SK-N-SH treated with all-trans-retinoic acid at 6 μM for 48 hours (cell line): ENCODE measurements around the gene DHPS.

Experiments used
- ATAC-seq: fragments of 200-7000 bp; cut with Tn5 transposase; 3 replicates; pipeline ENCODE4 v1.9.1; 2020; ENCODE audit warnings: mild to moderate bottlenecking, moderate library complexity
- ARNTL ChIP-seq: fragments of 450-650 bp; formaldehyde crosslinking; IDR thresholded peaks from 2 replicates; pipeline ENCODE4 v1.5.0; 2020; ENCODE audit warnings: low read depth, mild to moderate bottlenecking, moderate library complexity, borderline replicate concordance
- BACH2 ChIP-seq: fragments of 250-450 bp; sonication (Bioruptor Pico); IDR thresholded peaks from 2 replicates; pipeline ENCODE4 v1.9.0; 2021; ENCODE audit warnings: mild to moderate bottlenecking, borderline replicate concordance
- CREB5 ChIP-seq: fragments of 250-450 bp; sonication (Bioruptor Pico); IDR thresholded peaks from 2 replicates; pipeline ENCODE4 v1.5.1; 2020; ENCODE audit warnings: low read depth, mild to moderate bottlenecking, moderate library complexity
- CSRNP3 ChIP-seq: fragments of 250-450 bp; sonication (Bioruptor Pico); IDR thresholded peaks from 2 replicates; pipeline ENCODE4 v1.5.1; 2021; ENCODE audit warnings: mild to moderate bottlenecking, moderate library complexity
- ESRRG ChIP-seq: fragments of 250-450 bp; sonication (Bioruptor Pico); IDR thresholded peaks from 2 replicates; pipeline ENCODE4 v1.6.1; 2021; ENCODE audit warnings: mild to moderate bottlenecking
- GLIS3 ChIP-seq: fragments of 250-450 bp; sonication (Bioruptor Pico); IDR thresholded peaks from 2 replicates; pipeline ENCODE4 v1.5.0; 2020; ENCODE audit warnings: mild to moderate bottlenecking, moderate library complexity
- OSR1 ChIP-seq: fragments of 250-450 bp; sonication (Bioruptor Pico); IDR thresholded peaks from 2 replicates; pipeline ENCODE4 v1.8.0; 2022; ENCODE audit warnings: moderate library complexity, mild to moderate bottlenecking, inconsistent platforms
- PATZ1 ChIP-seq: fragments of 250-450 bp; sonication (Bioruptor Pico); IDR thresholded peaks from 2 replicates; pipeline ENCODE4 v1.8.0; 2020; ENCODE audit warnings: mild to moderate bottlenecking, moderate library complexity, borderline replicate concordance
- POU6F1 ChIP-seq: fragments of 250-450 bp; sonication (Bioruptor Pico); IDR thresholded peaks from 2 replicates; pipeline ENCODE4 v1.8.0; 2021; ENCODE audit warnings: low read depth, mild to moderate bottlenecking, moderate library complexity, borderline replicate concordance
- PPARA ChIP-seq: fragments of 250-450 bp; sonication (Bioruptor Pico); IDR thresholded peaks from 2 replicates; pipeline ENCODE4 v1.5.0; 2020; ENCODE audit warnings: mild to moderate bottlenecking, borderline replicate concordance
- SNAI2 ChIP-seq: fragments of 250-450 bp; sonication (Bioruptor Pico); IDR thresholded peaks from 2 replicates; pipeline ENCODE4 v1.5.0; 2020; ENCODE audit warnings: mild to moderate bottlenecking, moderate library complexity
- TCF4 ChIP-seq: fragments of 250-450 bp; sonication (Bioruptor Pico); IDR thresholded peaks from 2 replicates; pipeline ENCODE4 v1.8.0; 2021; ENCODE audit warnings: mild to moderate bottlenecking, moderate library complexity, borderline replicate concordance
- TOX ChIP-seq: fragments of 250-450 bp; sonication (Bioruptor Pico); IDR thresholded peaks from 2 replicates; pipeline ENCODE4 v1.8.0; 2021; ENCODE audit warnings: mild to moderate bottlenecking, moderate library complexity, borderline replicate concordance
- TSHZ2 ChIP-seq: fragments of 250-450 bp; sonication (Bioruptor Pico); IDR thresholded peaks from 2 replicates; pipeline ENCODE4 v1.5.0; 2020; ENCODE audit warnings: mild to moderate bottlenecking, moderate library complexity
- ZC3H10 ChIP-seq: fragments of 250-450 bp; sonication (Bioruptor Pico); IDR thresholded peaks from 2 replicates; pipeline ENCODE4 v1.5.1; 2021; ENCODE audit warnings: mild to moderate bottlenecking, moderate library complexity
- ZFP3 ChIP-seq: fragments of 250-450 bp; sonication (Bioruptor Pico); IDR thresholded peaks from 2 replicates; pipeline ENCODE4 v1.5.0; 2020; ENCODE audit warnings: mild to moderate bottlenecking, moderate library complexity
- ZNF565 ChIP-seq: fragments of 450-650 bp; formaldehyde crosslinking; conservative IDR thresholded peaks from 2 replicates; pipeline ENCODE4 v1.5.0; 2020; ENCODE audit warnings: low read depth, mild to moderate bottlenecking, moderate library complexity
- ZNF70 ChIP-seq: fragments of 450-650 bp; formaldehyde crosslinking; IDR thresholded peaks from 2 replicates; pipeline ENCODE4 v1.5.0; 2020; ENCODE audit warnings: mild to moderate bottlenecking, moderate library complexity
- ZNF8 ChIP-seq: fragments of 450-650 bp; formaldehyde crosslinking; IDR thresholded peaks from 2 replicates; pipeline ENCODE4 v1.5.0; 2020; ENCODE audit warnings: mild to moderate bottlenecking, moderate library complexity

Gene DHPS

GRCh38 chr19:12641456-12641855, 40.2 kb downstream of the DHPS start:
- ATAC-seq: no peak

GRCh38 chr19:12639901-12640613, 41.6 kb downstream of the DHPS start:
- ATAC-seq: peak; percentile 94
- TF ChIP-seq TSHZ2 (CRISPR knock-in tag) (no peak), PATZ1 (CRISPR knock-in tag) (no peak), PPARA (CRISPR knock-in tag) (no peak), ARNTL (CRISPR knock-in tag) (no peak), SNAI2 (CRISPR knock-in tag) (no peak), ZNF70 (no peak), CSRNP3 (CRISPR knock-in tag) (no peak), GLIS3 (CRISPR knock-in tag) (no peak), ZNF565 (CRISPR knock-in tag) (no peak), ZNF8 (CRISPR knock-in tag) (no peak), POU6F1 (CRISPR knock-in tag) (no peak), CREB5 (CRISPR knock-in tag) (no peak), TOX (no peak), ZC3H10 (CRISPR knock-in tag) (no peak), ESRRG (CRISPR knock-in tag) (no peak), BACH2 (no peak), ZFP3 (CRISPR knock-in tag) (no peak)

More at GRCh38 chr19:12641456-12641855, 40.2 kb downstream of the DHPS start:
- TF ChIP-seq BACH2 (no peak), ARNTL (CRISPR knock-in tag) (no peak), ZNF8 (CRISPR knock-in tag) (no peak), TCF4 (CRISPR knock-in tag) (no peak), POU6F1 (CRISPR knock-in tag) (no peak), ZFP3 (CRISPR knock-in tag) (no peak), TOX (no peak), PATZ1 (CRISPR knock-in tag) (no peak), OSR1 (CRISPR knock-in tag) (no peak)
